Fibroblast of skin of left biceps (primary cell): ENCODE measurements around the gene EPHA6.
A peak's percentile ranks its signal among the peaks of the same experiment; 100 is the strongest.
"Not testable (repeated sequence)": the region's sequence is repeated elsewhere in the genome, so short reads cannot be mapped to it uniquely, and the experiment has no call there.

Source experiments
- DNase-seq, 2 experiments: peaks; one replicate each; pipeline ENCODE4 v3.0.0-alpha.2; 2013; ENCODE audit warnings: low read depth in 2 of 2

EPHA6 gene

DNA sequence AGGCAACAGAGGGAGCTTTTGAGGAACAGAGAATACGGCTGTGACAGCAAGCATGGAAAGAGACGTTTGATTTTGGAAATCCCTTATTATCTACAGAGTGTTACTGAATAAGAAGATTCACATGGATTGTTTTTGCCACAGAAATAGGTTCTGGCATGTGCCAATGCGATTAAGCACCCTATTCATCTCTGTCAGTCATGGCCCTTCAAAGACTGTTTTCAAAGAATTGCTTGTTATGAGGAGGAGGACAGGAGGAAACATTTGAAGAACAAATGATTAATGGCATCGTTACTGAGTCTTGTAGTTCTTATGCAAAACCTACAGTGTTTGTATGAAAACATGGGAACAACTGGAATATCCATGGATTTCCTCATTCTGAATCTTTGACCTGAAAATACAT lies 86.2 kb downstream of the EPHA6 start:
- DNase-seq: no peak

DNA sequence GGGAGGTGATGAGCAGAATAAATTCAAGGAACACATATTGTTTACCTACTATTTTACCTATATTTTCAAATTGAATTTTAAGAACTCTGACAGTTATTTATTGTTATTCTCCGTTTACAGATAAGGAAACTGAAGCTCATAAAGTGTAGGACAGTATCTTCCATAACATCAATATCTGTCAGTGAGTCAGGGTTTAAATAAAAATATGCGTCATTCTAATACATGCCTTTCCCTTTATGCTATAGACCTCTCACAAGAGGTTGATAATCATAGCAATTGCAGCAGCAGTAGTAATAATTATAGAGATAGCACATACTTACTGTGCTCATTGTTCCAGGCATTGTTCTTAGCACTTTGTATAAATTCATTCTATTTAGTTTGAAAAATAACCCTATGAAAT lies 101.1 kb downstream of the EPHA6 start:
- DNase-seq: no peak

DNA sequence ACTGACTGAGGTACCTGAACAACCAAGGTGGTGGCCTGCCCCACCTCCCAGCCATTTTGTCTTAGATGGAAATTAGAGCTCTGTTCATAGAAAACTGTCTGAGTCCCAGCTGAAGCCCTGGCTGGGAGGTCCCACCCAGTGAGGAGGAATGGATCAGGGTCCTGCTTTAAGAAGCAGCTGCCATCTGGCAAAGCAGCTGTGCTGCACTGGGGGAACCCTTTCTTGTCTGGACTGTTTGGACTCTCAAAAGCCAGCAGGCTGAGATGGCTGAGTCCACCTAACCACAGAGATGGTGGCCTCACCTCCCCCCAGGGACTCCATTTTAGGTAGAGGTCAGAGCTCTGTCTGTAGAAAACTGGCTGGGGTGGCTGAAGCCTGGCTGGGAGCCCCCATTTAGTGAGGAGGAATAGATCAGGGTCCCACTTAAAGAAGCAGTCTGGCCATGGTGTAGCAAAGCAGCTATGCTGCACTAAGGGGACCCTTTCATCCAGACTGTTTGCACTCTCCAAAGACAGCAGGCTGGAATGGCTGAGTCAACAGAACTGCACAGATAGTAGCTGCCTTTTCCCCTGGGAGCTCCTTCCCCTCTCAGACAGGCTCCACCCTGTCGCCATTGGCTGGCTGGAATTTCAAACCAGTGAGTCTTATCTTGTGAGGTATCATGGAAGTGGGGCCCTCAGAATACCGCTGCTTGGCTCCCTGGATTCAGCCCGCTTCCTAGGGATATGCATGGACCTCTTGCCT lies 116.9 kb downstream of the EPHA6 start:
- no peak for DNase-seq

DNA sequence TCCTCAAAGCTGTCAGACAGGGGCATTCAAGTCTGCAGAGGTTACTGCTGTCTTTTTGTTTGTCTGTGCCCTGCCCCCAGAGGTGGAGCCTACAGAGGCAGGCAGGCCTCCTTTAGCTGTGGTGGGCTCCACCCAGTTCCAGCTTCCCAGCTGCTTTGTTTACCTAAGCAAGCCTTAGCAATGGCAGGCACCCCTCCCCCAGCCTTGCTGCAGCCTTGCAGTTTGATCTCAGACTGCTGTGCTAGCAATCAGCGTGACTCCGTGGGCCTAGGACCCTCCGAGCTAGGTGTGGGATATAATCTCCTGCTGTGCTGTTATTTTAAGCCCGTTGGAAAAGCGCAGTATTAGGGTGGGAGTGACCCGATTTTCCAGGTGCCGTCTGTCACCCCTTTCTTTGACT lies 127.7 kb downstream of the EPHA6 start:
- not testable (repeated sequence) for DNase-seq

DNA sequence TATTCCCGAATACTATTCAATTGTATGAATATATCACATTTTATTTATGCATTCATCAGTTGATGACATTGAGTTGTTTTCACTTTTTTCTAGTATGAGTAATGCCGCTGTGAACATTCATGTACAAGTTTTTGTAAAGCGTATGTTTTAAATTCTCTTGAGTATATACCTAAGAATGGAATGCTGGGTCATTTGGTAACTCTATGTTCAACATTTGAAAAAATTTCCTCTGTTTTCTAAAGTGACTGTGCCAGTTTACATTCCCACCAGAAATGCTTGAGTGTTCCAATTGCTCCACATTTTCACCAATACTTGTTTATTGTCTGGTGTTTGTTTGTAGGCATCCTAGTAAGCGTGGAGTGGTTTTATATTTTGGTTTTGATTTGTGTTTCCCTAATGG lies 144.5 kb downstream of the EPHA6 start:
- DNase-seq: no peak

DNA sequence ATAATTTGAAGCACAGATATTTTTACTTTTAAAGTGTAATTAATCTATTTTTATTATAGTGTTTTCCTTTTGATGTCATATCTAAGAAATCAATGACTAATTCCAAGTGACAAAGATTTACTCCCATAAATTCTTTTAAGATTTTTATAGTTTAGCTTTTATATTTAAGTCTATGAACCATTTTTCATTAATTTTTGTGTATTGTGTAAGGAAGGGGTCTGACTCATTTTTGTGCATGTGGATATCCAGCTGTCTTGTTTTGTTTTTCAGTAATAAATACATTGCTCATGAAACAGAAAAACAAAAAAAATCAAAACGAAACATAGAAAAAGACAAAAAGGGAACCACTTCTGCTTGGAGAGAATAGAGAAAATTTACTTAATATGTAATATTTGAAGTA lies 145.1 kb downstream of the EPHA6 start:
- no peak for DNase-seq

DNA sequence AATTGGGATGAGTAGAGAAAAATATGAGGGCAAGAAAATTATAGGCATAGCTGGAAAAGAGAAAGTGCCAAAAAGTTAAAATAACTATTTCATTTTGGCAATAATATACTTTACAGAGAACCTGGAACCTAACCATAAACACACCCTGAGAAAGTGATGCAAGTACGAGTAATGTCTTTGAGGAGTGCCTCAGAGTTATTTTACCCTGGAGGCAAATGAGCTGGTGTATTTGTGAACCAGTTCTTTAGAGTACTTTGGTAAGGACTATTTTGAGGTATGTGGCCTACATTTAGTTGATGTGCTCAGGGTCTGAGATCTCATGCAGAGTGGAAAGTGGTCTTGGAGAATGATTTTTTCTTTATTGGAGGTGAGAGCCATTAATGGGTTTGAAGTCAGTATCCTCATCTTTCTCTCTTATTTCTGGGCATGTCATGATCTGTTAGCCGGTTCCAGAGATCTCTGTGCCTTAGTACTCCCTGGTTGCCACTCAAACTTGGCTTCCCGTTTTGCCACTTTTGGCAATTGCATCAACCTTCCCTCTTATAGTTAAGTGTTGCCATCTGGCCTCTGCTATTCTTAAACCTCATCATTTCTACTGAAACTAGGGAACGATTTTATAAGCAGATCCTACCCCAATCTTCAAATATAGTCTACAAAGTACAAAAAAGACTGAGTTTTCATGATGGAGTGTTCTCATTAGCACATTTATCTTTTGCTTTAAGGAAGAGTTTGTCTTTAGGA lies 145.7 kb downstream of the EPHA6 start:
- DNase-seq: peak; percentile 2 to 8

DNA sequence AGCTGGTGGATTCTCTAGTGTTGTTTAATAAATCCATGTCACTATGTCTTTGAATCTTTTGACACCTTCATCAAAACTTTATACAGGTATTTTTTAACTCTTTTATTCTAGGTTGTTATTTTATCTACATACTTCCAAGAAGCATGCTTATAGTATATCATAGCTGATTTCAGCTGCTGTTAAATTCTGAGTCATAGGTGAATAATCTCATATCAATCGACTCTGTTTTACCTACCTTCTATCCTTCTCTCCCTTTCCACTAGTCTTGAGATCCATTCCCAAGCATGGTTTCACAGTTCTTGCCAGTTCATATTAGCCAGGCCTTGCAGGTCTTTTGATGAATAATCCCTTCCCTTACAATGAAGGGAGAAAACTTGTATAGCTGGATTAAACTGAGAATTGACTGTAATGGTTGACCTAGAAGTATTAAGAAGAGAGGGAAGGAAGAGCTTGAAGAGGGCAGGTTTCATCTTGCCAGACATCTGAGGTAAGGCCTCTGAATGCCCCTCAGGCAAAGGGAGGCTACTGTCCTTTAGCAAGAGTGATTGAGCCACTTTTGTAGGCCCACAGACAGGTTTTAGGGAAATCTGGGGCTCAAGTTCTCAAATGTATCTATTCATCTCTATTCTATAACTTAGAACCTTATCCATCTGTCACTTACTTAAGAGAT lies 146.4 kb downstream of the EPHA6 start:
- DNase-seq: no peak

DNA sequence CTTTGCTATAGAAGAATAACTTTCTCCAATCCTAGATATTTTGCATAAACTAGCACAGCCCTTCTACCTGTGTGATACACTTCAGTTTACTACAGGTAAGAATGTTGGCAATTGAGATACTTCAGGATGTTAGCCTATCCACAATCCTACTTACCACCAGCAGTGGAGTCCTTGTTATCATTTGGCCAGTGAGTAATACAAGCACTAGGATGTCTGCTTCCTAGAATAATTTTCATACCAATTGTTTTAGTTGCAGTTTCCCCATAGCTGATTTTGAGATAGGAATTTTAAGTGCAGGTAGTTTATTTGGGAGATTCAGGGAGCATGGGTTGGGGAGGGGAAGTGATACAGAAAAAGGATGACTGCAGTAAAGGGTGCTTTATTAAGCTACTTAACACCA lies 147.2 kb downstream of the EPHA6 start:
- DNase-seq: no peak

DNA sequence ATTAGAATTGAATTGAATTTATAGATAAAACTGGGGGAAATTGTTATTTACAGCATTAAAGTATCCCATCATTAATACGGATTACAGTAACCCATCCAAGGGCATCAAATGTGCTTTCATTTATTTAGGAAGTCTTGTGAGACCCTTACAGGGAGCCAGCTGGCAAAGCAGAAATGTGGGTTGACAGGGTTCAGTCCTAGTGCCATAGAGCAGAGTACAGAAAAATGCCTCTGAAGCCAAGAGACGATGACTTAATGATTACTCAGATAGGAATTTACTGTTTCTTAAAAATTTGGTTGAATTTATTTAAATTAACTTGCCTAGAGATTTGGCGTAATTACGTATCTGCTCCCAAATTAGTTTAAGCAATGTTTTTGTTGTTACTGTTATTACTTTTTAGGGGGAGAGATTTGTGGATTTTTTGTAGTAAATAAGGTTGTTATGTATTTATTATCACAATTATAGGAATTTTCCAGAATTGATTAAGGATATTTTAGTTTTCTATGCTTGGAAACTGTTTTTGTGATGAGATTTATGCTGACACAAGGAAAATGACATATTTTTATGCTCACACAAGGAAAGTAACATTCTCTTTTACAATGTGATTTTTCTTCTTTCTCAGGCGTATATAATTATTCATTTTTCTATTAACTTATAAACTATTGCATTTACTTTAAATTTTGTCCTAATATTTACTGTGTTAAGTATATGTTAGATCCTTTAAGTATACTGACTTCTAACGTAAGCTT lies 152.0 kb downstream of the EPHA6 start:
- DNase-seq: no peak

DNA sequence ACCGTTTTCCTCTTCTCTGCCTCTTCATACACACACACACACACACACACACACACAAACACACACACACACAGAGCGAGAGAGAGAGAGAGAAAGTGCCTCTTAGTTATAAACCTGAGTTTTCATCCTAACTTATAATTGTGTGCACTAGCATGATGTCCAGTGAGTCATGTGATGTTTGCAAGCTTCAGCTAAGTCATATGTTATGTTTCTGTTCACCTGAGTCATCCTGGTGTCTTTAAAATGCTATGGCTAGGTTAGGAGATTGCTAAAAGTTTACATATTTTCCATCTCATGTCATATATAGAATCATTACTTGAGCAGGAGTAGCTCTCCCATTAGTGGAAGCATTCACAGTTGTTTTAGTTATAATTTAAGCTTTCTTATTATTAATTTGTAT lies 155.8 kb downstream of the EPHA6 start:
- no peak for DNase-seq

DNA sequence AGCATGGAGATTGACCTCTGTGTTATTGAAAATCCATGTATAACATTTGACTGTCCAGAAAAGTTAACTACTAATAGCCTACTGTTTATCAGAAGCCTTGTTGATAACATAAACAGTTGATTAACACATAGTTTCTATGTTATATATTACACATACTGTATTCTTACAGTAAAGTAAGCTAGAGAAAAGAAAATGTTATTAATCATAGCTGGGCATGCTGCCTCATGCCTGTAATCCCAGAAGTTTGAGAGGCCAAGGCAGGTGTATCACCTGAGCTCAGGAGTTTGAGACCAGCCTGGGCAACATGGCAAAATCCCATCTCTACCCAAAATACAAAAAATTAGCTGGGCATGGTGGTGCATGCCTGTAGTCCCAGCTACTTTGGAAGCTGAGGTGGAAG lies 163.3 kb downstream of the EPHA6 start:
- DNase-seq: no peak

DNA sequence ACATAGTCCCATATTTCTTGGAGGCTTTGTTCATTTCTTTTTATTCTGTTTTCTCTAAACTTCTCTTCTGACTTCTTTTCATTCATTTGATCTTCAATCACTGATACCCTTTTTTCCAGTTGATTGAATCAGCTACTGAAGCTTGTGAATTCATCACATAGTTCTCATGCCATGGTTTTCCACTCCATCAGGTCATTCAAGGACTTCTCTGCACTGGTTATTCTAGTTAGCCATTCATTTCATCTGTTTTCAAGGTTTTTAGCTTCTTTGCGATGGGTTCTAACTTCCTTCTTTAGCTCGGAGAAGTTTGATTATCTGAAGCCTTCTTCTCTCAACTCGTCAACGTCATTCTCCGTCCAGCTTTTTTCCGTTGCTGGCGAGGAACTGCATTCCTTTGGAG lies 169.3 kb downstream of the EPHA6 start:
- not testable (repeated sequence) for DNase-seq

DNA sequence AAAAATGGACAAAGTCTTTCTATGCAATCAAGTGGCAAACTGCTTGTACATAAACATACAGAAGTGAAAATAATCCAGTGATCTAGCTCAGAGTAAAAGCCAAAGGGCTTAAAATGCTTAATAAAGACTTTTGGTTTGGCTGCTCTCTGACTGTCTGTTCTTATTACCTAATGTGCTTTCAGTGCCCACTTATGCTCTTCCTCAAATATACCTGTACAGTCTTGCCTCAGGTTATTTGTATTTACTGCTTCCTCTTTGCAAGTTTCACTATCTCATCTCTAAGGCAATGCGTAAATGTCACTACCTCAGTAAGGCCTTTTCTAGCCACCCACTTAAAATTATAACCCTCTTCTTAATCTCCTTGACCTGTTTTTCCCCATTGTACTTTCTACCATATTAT lies 171.8 kb downstream of the EPHA6 start:
- DNase-seq: no peak

DNA sequence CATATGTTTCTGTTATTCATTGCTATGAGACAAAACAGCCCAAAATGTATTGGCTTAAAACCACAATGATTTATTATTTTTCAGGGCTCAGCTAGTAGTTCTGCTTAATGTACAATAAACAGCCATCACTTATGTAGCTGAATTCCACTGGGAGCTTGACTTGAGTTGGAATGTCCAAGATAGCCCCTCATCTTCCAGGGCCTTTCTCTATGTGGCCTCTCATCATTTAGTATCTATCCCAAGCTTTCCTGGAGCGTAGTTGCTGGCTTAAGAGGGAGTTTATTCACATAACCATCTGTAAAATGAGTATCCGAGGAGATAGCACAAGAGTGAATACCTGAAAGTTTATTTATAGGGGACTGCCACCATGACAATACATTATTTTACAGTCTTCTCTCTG lies 176.8 kb downstream of the EPHA6 start:
- DNase-seq: no peak

DNA sequence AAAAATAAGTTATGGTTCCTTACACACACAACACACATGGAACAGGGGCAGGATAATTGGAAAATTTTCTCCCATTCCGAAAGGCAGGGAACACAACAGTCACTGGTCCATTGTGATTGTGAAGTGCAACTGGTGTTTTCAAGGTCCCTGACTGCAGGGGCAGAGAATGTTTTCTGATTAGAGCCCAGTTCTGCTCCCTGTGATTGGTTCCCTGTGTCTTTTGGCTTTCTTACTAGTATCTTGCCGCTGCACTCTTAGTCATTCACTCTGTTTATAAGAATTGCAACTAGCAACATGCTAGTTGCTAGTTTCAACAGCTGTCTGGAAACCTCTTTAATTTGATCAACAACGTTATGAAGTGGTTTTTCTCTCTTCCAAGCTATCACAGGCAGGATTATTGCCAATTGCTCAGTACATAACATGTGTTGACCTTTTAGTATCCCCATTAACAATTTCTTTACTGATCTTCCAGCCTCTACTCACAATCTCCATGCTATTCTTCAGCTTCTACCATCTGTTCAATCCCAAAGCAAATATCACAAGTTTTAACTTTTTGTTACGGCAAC lies 177.5 kb downstream of the EPHA6 start:
- DNase-seq: no peak

DNA sequence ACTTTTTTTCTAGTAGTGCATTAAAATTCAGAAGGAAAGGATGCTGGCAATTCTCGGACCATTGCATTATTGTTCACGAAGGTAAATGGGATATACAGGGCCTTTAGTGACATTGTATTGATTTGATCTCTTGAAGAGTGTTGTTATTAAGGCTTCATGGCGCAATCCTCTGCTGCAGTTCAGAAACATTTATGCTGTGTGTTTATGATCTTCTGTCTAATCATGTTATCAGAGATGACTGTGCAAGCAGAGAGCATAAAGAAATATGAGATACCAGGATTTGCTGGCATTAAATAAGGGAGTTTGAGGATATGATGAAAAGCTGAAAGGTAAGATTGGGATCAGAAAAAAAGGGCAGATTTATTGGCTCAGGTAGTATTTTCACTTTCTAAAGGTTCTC lies 180.6 kb downstream of the EPHA6 start:
- no peak for DNase-seq

DNA sequence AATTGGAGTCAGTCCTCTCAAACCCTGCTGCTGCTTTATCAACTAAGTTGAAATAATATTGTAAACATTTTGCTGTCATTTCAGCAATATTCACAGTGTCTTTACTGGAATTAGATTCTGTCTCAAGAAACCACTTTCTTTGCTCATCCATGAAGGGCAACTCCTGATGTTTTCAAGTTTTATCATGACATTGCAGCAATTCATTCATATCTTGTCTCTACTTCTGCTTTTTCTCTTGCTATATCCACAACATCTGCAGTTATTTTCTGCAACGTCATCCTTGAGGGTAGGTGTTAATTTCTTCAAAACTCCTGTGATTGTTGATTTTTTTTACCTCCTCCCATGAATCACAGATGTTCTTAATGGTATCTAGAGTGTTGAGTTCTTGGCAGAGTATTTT lies 181.6 kb downstream of the EPHA6 start:
- no peak for DNase-seq

DNA sequence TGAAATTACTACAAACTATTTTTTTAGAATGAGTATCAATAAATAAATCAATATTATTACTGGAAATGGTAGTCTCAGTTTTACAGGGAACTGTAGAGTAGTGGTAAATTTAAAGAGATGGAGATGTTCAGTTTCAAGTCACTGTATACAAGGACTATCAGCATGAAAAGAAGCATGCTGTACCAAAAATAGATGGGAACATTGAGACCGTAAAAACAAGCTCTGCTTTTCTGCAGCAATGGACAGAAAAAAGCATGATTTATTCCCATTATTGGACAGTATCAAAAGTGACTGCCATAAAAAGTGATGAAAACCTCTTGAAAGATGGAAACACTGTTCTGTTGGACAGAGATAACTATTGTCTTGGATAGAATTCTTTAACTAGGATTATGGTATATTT lies 187.2 kb downstream of the EPHA6 start:
- DNase-seq: no peak

DNA sequence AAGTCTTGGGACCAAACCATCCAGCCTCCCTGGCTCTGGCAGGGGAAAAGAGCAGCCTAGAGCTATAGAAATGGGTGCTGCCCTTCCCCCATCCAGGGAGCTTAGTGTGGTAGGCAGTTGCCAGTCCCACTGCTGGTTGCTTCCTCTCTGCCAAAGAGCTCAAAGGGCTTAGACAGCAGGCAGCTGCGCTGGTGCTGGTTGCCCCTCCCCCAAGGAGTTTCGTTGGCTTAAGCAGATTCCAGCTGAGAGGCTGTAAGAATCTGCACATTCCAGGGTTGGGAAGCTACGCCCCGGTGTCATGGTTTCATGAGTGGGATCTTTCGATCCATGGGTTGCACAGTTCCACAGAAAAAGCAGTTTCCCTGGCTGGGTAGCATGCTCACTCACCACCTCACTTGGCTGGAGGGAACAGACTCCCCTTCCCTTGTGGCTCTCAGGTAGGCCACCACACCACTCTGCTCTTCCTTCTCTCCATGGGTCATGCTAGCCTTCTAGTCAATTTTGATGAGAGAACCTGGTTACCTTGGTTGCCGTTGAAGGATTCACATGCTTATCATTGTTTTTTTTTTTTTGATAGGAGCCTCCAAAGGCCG lies 195.1 kb downstream of the EPHA6 start:
- DNase-seq: no peak

DNA sequence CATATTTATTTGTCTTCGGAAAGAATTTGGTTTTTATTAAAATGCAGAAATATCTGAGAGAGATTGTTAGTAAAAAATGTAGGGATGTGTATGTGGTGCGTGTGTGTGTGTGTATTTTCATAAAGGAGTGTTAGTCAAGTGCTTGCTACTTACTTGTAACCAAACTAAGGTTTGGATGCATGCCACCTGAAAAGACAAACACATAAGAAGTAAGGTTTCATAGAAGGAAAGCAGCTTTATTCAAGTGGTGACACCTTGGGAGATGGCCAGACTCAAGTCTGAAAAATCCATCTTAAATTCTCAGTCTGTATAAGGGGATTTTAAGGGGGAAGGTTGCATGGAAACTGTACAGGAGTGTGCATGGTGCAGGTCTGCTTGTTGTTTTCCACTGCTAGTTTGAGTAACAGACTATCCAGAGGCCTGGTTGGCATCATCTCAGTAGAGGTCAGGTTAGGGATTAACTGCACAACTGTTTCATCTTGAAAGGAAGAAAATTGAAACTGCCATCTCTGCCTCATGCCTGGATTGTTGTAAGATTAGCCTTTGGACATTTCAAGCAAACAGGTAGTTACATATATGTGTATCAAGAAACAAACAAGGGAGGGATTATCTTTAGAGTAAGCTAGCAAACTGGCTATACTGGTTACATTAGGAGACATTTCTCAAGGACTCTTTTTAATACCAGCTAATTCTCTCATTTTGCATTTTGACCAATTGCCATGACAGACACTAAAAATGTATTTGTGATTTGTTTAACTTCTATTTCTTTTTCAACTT lies 196.7 kb downstream of the EPHA6 start:
- no peak for DNase-seq
